OCI-LY7 (cell line): ENCODE results near the gene UBE2G2.

Experiments used
- CTCF ChIP-seq: fragments of 200-600 bp; sonication (generic); conservative IDR thresholded peaks from 2 replicates; pipeline ENCODE4 v1.5.1; 2014; ENCODE audit warnings: mild to moderate bottlenecking, antibody characterized with exemption, low read length, moderate library complexity, mixed read lengths
- EZH2phosphoT487 ChIP-seq: fragments of 200-600 bp; sonication (generic); IDR thresholded peaks from 2 replicates; pipeline ENCODE4 v1.6.1; 2018; ENCODE audit warnings: low read depth, borderline replicate concordance, mild to moderate bottlenecking, mixed run types, antibody characterized with exemption, low read length, moderate library complexity, mixed read lengths

- no peak for TF ChIP-seq CTCF
- TF ChIP-seq EZH2phosphoT487: no peak
Observed at GRCh38 chr21:44789880-44790279, 11.7 kb downstream of the UBE2G2 start.
